ENCODE measurements around the gene RFX1. TPM values are rescaled to one million over a fixed set of nuclear protein-coding genes. Genes with fewer than 3 reads are reported as not detected.

Gene RFX1
- 1.6 and 2.6 TPM in 2 replicates for total RNA-seq

GRCh38 chr19:14006085-14006765 is at the start of gene RFX1:
Gene RFX1, minus strand, starts transcription at chr19:14006320. Its CDS starts 12,477 bp downstream, at chr19:13993843.

DNA sequence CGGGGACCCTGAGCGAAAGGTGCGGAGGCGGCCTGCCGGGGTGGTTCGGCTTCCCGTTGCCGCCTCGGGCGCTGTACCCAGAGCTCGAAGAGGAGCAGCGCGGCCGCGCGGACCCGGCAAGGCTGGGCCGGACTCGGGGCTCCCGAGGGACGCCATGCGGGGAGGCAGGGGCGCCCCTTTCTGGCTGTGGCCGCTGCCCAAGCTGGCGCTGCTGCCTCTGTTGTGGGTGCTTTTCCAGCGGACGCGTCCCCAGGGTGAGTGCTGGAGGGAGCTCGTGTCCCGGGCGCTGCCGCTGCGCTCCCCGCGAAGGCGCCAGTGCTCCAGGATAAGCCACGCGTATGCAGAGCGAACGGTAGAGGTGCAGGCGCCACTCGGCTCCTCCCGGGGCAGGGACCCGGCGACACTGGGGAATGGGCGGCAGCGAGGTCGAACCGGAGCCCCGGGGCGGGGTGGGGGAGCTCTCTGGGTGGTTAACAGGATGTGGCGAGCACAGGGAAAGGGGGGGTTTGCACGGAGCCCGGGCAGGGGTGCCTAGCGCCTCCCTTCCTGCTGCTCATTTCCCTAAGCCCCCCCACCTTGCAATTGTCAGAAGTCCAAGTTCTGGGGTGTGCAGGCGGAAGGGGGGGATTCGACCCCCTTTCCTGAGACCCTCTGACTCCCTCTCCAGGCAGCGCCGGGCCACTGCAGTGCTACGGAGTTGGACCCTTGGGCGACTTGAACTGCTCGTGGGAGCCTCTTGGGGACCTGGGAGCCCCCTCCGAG is 25.8 kb upstream of the RFX1 start, which contains the start of gene IL27RA:
IL27RA (plus strand) TSS at position 44 of the 762 bp plus-strand sequence; CDS start at position 155, 111 bp downstream.

DNA sequence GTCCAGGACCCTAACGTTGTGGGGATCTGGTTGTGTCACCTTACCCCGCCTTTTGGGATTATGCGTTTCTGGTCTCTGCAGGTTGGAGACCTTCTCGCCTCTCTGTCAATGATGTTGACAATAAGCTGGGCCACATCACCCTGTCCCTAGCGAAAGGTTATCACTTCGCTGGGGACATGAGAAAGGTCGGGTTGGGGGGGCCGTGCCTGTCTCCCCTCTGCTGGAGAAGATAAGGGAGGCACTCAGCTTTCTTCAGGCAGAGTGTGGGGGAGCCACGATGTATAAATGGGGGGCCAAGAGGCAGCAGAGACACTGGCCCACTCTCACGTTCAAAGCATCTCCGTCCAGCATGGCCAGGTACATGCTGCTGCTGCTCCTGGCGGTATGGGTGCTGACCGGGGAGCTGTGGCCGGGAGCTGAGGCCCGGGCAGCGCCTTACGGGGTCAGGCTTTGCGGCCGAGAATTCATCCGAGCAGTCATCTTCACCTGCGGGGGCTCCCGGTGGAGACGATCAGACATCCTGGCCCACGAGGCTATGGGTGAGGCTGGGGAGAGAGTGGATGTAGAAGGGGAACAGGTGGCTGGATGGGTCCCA is 21.8 kb upstream of the RFX1 start, which contains the start of gene RLN3:
RLN3 (plus strand) TSS at position 293 of the 595 bp plus-strand sequence; CDS start at position 350, 57 bp downstream.

DNA sequence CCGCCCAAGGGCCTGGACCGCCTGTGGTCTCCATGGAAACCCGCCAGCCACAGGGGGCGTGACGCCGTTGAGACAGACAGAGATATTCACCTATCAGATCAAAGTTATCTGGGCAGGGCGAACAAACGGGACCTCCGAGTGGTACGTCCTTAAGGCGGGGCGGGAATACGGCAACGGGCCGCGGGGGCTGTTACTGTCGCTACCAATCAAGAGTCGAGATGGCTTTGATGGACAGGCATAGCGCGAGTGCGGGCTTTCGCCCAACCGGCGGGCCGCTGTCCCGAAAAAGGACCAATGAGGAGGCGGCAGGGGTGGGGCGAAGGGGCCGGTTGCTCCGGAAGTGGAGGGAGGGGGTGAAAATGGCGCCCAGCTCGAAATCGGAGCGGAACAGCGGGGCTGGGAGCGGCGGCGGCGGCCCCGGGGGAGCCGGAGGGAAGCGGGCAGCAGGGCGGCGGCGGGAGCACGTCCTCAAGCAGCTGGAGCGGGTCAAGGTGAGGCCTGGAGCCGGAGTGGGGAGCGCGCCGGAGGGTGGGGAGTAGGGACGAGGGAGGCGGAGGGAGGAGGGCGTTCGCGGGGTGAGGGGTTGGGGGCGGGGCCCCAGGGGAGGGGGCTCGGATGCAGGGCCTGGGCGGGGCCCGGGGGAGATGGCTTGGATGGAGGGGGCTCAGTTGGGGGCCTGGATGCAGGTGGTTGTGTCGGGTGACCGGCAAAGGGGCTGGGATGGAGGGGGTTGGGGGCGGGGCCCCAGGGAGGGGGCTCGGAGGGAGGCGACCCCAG is 53.8 kb downstream of the RFX1 start, which contains the start of gene DCAF15:
DCAF15 (plus strand) TSS at position 356 of the 777 bp plus-strand sequence; CDS start at position 360, 4 bp downstream.

GRCh38 chr19:13938301-13939064 is 67.6 kb downstream of the RFX1 start, which contains the start of gene PODNL1:
Gene PODNL1, minus strand, starts transcription at chr19:13938417. Its CDS starts 236 bp downstream, at chr19:13938181.

Other genes starting within 250 kb of the RFX1 start
- gene MRI1, start 241.8 kb downstream of the RFX1 start, total RNA-seq, result 20.6 and 23.6 TPM in 2 replicates
- 58.6 and 87.6 TPM in 2 replicates for gene C19orf53, start 231.9 kb downstream of the RFX1 start, total RNA-seq
- gene ZSWIM4, start 210.9 kb downstream of the RFX1 start, total RNA-seq, result 1.5 and 2.2 TPM in 2 replicates
- 0.43 TPM in 1 of 2 replicates, not detected in the other for gene NANOS3, start 129.2 kb downstream of the RFX1 start, total RNA-seq
- gene BRME1, start 100.2 kb downstream of the RFX1 start, total RNA-seq, result 0.32 TPM in 1 of 2 replicates, not detected in the other
- 4.7 and 6.6 TPM in 2 replicates for gene CC2D1A, start 100.1 kb downstream of the RFX1 start, total RNA-seq
- 1.0 and 1.3 TPM in 2 replicates for gene PODNL1, start 67.9 kb downstream of the RFX1 start, total RNA-seq
- 4.6 and 7.6 TPM in 2 replicates for gene DCAF15, start 53.8 kb downstream of the RFX1 start, total RNA-seq
- not detected in 2 replicates for gene RLN3, start 21.8 kb upstream of the RFX1 start, total RNA-seq
- gene IL27RA, start 25.4 kb upstream of the RFX1 start, total RNA-seq, result 0.26 and 1.6 TPM in 2 replicates
- gene PALM3, start 55.8 kb upstream of the RFX1 start, total RNA-seq, result 0.16 and 0.17 TPM in 2 replicates
- gene MISP3, start 66.5 kb upstream of the RFX1 start, total RNA-seq, result 0.34 and 0.63 TPM in 2 replicates
- gene C19orf67, start 79.5 kb upstream of the RFX1 start, total RNA-seq, result not detected in 2 replicates
- 12.4 and 13.9 TPM in 2 replicates for gene SAMD1, start 84.4 kb upstream of the RFX1 start, total RNA-seq
- 33.1 and 42.7 TPM in 2 replicates for gene PRKACA, start 111.4 kb upstream of the RFX1 start, total RNA-seq
- gene ASF1B, start 130.3 kb upstream of the RFX1 start, total RNA-seq, result 0.43 and 0.95 TPM in 2 replicates
- gene ADGRL1, start 199.8 kb upstream of the RFX1 start, total RNA-seq, result 2.0 and 3.8 TPM in 2 replicates

Measured in bronchial smooth muscle cell (primary cell).